Glomerular visceral epithelial cell (primary cell): Measurements from ENCODE around the gene TPMT.
A peak's percentile ranks its signal among the peaks of the same experiment; 100 is the strongest.

Experiments used
- DNase-seq: peaks from one replicate; pipeline ENCODE4 v3.0.0-alpha.2; 2016; ENCODE audit errors: extremely low spot score

TPMT gene

GRCh38 chr6:18117136-18117535 lies 37.7 kb downstream of the TPMT start:
- DNase-seq, result no peak

GRCh38 chr6:18115356-18115755 lies 39.5 kb downstream of the TPMT start:
- peak; percentile 56 for DNase-seq

DNA sequence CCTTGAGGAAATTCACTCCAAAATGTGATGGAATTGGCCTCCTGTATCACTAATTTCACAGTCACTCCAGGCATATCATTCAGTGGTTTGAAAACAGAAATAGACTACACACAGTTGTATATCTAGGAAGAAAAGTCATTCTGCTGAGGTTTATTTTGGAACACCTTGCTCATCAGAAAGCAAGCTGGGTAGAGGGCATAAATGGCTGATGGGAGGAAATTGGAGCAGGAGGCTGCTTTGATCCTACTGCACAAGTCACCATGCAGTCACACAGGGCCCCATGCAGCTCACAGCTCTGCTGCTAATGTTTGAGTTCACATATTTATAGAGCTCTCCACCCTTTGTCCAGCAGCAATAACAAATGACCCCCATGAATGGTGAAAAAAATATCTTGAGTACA lies 44.7 kb downstream of the TPMT start:
- no peak for DNase-seq

- DNase-seq, result no peak
Observed at GRCh38 chr6:18107061-18107460, 47.8 kb downstream of the TPMT start.

- DNase-seq, result no peak
Observed at GRCh38 chr6:18102783-18103509, 51.9 kb downstream of the TPMT start.

DNA sequence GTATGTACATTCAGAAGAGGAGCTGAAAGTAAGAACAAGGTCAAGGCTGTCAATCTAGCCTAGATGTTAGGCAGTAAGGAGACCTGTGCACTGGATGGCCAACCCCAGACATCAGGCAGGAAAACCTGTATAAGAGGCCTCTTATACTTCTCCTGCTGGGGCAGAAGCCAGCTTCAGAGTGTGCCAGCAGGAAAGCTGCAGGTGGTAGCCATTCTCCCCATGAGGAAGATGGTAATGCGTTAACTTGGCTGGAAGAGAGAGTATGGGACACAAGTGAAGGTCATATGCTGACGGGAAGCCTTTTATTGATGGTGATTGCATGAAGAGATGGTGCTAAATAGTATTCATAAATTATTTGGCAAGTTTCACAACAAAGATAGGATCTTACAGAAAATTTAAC lies 53.0 kb downstream of the TPMT start:
- DNase-seq, result no peak

- DNase-seq, result peak; percentile 19
Observed at GRCh38 chr6:18101271-18101670, 53.6 kb downstream of the TPMT start.

GRCh38 chr6:18100296-18100695 lies 54.6 kb downstream of the TPMT start:
- DNase-seq, result no peak

GRCh38 chr6:18099511-18099910 lies 55.4 kb downstream of the TPMT start:
- DNase-seq, result no peak

DNA sequence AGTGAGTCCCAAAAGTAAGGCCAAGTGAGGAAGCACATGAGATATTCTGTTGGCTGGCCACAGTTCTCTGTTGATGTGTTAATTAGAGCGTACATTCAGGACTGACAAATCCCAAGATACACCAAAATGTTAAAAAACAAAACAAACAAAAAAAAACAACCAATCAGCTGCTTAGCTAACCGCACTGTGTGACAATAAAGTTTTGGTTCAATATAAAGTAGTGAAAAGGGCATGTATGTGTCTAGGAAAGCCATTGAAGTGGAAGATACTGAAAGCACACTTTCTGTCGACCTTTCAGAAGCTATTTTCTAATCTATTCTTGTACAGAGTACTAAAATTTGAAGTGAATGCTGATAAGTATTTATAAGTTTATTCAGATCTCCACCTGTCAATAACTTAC lies 58.5 kb downstream of the TPMT start:
- no peak for DNase-seq

DNA sequence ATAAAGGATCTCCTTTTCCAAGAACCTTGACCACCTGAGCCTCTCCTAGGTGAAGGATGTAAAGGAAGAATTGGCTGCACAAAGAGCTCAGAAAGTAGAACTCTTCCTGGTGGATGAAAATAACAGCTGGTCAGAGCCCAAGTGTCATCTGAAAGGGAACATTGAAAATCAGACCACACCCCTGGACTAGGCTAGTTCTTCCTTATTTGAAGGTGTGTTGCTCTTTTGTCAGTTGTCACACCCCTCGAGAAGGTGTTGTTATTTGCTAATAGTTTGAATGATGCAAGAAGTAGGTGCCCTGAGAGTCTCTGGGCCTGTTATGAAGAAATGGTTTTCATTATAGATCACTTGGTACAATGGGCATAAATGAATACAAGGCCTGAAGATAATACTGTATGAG lies 63.5 kb downstream of the TPMT start:
- DNase-seq, result no peak

- no peak for DNase-seq
Observed at GRCh38 chr6:18090349-18090786, 64.5 kb downstream of the TPMT start.

DNA sequence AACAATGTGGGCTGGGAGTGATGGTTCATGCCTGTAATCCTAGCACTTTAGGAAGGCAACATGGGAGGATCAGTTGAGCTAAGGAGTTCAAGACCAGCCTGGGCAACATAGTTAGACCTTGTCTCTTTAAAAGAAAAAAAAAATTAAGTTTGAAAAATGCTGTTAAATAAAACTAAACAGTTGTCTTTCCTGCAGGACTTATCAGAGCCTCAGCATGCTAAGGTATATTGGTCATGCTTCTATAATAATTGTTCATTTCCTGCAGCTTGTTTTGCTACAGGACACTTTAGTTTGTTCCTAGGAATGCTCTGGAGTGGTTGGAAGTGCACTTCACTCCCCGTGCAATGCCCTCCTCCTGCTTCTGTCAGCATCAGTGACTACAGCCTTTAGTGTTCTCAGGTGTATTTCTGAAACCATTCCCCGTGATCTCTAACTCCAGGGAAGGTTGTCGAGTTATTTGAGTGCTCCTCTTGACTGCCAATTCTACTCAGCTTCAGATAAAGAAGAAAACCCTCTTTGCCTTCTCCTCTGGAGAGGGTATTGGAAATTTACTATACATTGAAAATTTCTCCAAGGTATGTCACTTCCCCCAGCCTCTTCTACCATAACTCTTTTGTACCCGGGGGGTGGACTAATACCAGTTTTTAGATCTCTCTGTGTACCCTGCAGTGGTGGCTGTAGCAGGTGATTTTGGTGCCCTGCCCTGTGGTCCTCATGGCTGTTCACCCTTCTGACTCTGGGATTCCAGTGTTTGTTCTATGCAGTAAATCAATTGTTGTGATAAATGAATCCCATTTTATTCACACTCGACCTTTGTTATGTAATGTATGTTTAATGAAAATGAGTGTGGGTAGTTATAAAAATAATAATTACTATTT lies 66.2 kb downstream of the TPMT start:
- DNase-seq, result no peak

GRCh38 chr6:18087396-18088165 lies 67.3 kb downstream of the TPMT start:
- DNase-seq, result no peak

DNA sequence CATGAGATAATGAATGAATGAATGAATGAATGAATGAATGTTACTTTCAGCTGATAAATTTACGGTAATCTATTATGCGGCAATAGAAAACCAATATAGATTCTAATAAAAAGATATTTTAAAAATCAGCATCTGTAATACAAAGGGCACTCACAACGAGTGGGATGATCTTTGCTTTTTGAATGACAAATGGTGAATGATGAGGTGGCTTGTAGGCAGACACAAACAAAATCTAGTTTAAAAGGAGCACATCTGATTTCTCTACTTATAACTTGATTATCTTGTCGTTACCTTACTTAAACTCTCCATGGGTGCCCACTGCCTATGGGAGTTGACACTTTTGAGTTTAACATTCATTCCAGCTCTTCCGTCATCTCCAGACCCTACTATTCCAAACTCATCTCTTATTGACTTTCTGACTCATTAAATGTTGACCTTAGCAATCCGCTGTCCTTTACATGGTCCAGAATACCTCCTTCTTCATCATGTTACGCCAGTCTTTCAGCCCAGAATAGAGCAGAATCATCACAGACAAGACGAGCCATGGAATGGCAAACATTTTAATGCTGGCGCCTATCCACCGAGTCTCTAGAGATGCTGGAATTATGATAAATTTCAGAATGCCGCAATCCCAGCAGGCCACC lies 73.7 kb downstream of the TPMT start:
- no peak for DNase-seq

DNA sequence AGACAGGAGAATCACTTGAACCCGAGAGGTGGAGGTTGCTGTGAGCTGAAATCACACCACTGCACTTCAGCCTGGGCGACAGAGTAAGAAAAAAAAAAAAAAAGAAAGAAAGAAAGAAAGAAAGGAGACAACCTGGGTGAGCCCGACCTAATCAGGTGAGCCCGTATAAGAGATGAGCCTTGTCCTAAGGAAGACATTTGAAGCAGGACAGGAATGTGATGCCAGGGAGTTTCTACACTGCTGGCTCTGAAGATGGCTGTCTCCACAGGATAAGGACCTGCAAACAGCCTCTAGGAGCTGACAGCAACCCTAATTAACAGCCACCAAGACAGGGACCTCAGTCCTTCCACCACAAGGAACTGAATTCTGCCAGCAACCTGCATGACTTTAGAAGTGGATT lies 74.3 kb downstream of the TPMT start:
- DNase-seq, result no peak

GRCh38 chr6:18078866-18079265 lies 76.0 kb downstream of the TPMT start:
- no peak for DNase-seq
